ENCODE data around the gene FOXO3. TPM values are rescaled to one million over a fixed set of nuclear protein-coding genes. Genes with fewer than 3 reads are reported as not detected.

The FOXO3 gene
- total RNA-seq, 1 donor from 2014 or later = 34.6 TPM

DNA sequence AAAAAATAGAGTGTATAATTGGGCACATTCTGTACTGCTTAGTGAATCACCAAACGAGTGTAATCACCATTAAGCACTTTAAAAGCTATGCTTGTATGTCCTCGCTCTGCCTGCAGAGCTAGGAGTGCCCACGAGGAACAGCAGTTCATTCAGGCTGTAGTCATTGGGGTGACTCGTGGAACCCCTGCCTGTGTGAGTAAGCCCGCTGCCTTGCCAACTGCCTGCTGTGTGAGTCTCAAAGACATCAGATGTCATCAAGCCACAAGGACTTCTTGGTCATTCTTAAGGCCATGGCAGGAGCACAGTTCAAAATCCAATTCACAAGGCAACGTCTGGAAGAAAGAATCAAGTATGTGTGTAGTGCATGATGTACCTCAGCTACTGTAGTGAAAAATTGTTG is 60.4 kb downstream of the FOXO3 start:
- Mint-ChIP-seq H3K27ac (ENCODE audit: unreplicated experiment) (peak overlapping the region; percentile 26), H3K4me3 (ENCODE audit: unreplicated experiment) (peak overlapping the region; percentile 72), H3K4me1 (ENCODE audit: unreplicated experiment) (peaks cover 60% of the 10 kb centered on the region), H3K9me3 (ENCODE audit: unreplicated experiment) (no peaks in the 10 kb centered on the region), H3K27me3 (ENCODE audit: unreplicated experiment) (peaks cover 4% of the 10 kb centered on the region), H3K36me3 (ENCODE audit: low read depth, unreplicated experiment) (peaks cover 4% of the 10 kb centered on the region)
- TF ChIP-seq, protein P1, sequence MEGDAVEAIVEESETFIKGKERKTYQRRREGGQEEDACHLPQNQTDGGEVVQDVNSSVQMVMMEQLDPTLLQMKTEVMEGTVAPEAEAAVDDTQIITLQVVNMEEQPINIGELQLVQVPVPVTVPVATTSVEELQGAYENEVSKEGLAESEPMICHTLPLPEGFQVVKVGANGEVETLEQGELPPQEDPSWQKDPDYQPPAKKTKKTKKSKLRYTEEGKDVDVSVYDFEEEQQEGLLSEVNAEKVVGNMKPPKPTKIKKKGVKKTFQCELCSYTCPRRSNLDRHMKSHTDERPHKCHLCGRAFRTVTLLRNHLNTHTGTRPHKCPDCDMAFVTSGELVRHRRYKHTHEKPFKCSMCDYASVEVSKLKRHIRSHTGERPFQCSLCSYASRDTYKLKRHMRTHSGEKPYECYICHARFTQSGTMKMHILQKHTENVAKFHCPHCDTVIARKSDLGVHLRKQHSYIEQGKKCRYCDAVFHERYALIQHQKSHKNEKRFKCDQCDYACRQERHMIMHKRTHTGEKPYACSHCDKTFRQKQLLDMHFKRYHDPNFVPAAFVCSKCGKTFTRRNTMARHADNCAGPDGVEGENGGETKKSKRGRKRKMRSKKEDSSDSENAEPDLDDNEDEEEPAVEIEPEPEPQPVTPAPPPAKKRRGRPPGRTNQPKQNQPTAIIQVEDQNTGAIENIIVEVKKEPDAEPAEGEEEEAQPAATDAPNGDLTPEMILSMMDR (IDR thresholded peaks at IDR 0.05; ENCODE audit: unreplicated experiment) = no peak
- DNase-seq (ENCODE audit: low spot score) = no peak

DNA sequence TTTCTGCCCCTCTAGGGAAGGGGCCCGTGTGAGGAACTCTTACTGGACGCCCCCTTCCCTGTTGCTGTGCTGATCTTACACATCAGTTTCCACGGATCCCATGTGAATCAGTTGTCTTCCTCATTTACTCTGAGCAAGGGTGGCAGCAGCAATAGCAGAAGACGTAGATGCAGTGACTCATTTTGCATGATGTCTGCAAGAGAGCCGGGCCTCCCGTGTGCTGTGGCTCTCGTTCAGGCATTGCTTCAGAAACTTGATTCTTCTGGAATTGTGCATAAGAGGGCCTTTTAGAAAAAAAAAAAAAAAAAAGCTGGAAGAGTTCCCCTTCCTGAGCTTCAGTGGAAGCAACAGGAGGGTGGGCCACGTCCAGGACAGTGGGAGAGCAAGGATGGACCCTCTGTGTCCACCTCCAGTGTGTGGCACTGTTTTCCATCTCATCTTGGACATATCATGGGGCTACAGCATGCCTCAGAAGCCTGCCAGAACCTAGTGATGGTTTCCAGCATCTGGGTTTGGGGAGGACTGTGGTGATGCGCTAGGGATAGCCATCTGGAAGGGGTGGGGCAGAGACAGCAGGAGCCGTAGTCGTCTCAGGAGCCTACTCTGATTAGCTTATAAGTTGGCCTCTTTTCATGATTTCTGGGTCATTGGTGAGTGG is 62.1 kb downstream of the FOXO3 start:
- Mint-ChIP-seq H3K4me1 (ENCODE audit: unreplicated experiment) (peaks cover 60% of the 10 kb centered on the region), H3K36me3 (ENCODE audit: low read depth, unreplicated experiment) (peaks cover 4% of the 10 kb centered on the region), H3K27ac (ENCODE audit: unreplicated experiment) (peak overlapping the region; percentile 79), H3K27me3 (ENCODE audit: unreplicated experiment) (peaks cover 4% of the 10 kb centered on the region), H3K9me3 (ENCODE audit: unreplicated experiment) (no peaks in the 10 kb centered on the region), H3K4me3 (ENCODE audit: unreplicated experiment) (peak overlapping the region; percentile 26)
- DNase-seq (ENCODE audit: low spot score) = no peak
- TF ChIP-seq, protein P1 (IDR thresholded peaks at IDR 0.05; ENCODE audit: unreplicated experiment) = no peak

DNA sequence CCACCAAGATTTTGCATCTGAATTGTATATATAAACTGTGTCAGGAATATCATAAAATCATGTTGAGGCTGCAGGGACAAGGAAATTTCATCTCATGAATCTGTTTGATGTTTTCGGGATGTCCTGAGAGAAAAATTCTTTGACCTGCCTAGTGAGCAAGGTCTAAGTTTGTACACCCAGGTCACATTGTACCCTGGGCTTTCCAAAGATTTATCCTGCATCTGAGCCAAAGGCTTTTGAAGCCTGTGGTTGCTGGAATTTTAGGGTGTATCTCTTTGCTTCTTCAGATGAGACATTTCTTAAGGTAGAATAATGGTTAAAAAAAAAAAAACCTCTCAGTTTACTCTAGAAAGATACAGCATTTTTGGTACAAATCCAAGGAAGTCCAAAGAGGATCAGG is 63.3 kb downstream of the FOXO3 start:
- no peak overlapping the region for H3K27ac Mint-ChIP-seq (ENCODE audit: unreplicated experiment)
- H3K4me1 Mint-ChIP-seq (ENCODE audit: unreplicated experiment) = peaks cover 48% of the 10 kb centered on the region
- no peak for DNase-seq (ENCODE audit: low spot score)
- no peak overlapping the region for H3K4me3 Mint-ChIP-seq (ENCODE audit: unreplicated experiment)
- H3K36me3 Mint-ChIP-seq (ENCODE audit: low read depth, unreplicated experiment) = peaks cover 4% of the 10 kb centered on the region
- TF ChIP-seq, protein P1 (IDR thresholded peaks at IDR 0.05; ENCODE audit: unreplicated experiment) = no peak
- peaks cover 4% of the 10 kb centered on the region for H3K27me3 Mint-ChIP-seq (ENCODE audit: unreplicated experiment)
- no peaks in the 10 kb centered on the region for H3K9me3 Mint-ChIP-seq (ENCODE audit: unreplicated experiment)

DNA sequence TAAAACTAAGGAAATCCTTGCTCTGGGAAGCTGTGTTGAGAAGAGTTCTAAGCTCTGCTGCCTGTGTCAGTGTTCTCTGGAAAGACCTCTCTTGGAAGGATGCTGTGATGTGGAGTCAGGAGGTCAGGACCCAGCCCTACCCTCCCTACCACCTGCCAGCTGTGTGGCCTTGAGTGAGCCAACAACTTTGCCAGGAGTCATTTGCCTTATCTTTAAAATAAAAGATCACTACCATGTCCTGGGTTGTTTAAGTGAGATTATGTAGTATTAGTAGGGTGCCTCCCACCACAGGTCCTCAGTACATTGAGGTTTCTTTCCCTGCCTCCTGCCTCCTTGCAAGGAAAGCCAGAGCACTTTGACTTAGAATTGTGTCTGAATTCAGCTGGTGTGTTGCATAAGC is 64.9 kb downstream of the FOXO3 start:
- Mint-ChIP-seq H3K27me3 (ENCODE audit: unreplicated experiment) (peaks cover 6% of the 10 kb centered on the region), H3K4me3 (ENCODE audit: unreplicated experiment) (no peak overlapping the region), H3K9me3 (ENCODE audit: unreplicated experiment) (no peaks in the 10 kb centered on the region), H3K36me3 (ENCODE audit: low read depth, unreplicated experiment) (peaks cover 4% of the 10 kb centered on the region), H3K4me1 (ENCODE audit: unreplicated experiment) (peaks cover 50% of the 10 kb centered on the region), H3K27ac (ENCODE audit: unreplicated experiment) (no peak overlapping the region)
- DNase-seq (ENCODE audit: low spot score) = no peak
- TF ChIP-seq, protein P1 (IDR thresholded peaks at IDR 0.05; ENCODE audit: unreplicated experiment) = no peak

DNA sequence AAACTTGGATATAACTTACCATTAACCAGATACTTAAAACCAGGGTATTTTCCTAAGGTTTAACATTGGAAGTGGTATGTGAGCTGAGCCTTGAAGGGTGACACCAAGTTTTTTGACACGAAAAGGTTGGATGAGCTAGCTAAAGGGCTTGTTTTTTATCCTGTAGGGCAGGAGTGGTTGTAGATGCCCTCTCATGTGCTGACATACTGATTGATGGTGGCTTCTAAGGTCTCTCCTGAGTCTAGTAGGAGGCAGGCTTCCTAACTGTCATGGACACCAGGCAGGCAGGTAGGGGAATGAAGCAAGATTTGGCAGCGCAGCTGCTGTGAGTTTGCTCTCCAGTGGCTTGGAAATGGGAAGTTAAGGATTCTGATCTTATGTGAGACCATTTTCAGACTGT is 66.1 kb downstream of the FOXO3 start:
- Mint-ChIP-seq H3K4me1 (ENCODE audit: unreplicated experiment) (peaks cover 46% of the 10 kb centered on the region), H3K36me3 (ENCODE audit: low read depth, unreplicated experiment) (no peaks in the 10 kb centered on the region), H3K27me3 (ENCODE audit: unreplicated experiment) (peaks cover 10% of the 10 kb centered on the region), H3K4me3 (ENCODE audit: unreplicated experiment) (no peak overlapping the region), H3K27ac (ENCODE audit: unreplicated experiment) (no peak overlapping the region), H3K9me3 (ENCODE audit: unreplicated experiment) (no peaks in the 10 kb centered on the region)
- TF ChIP-seq, protein P1 (IDR thresholded peaks at IDR 0.05; ENCODE audit: unreplicated experiment) = no peak
- no peak for DNase-seq (ENCODE audit: low spot score)

Measured in endothelial cell (in vitro differentiated cells).